ENCODE measurements around the gene DENND4A.
A peak's percentile ranks its signal among the peaks of the same experiment; 100 is the strongest.
"Not testable (repeated sequence)": the region's sequence is repeated elsewhere in the genome, so short reads cannot be mapped to it uniquely, and the experiment has no call there.

Gene DENND4A

GRCh38 chr15:65626856-65627255 lies 165.2 kb downstream of the DENND4A start:
- DNase-seq, result no peak

- no peak for DNase-seq
These were observed 169.0 kb downstream of the DENND4A start for GRCh38 chr15:65623103-65623502.

GRCh38 chr15:65621638-65622037 lies 170.5 kb downstream of the DENND4A start, which contains the start of gene SLC24A1:
SLC24A1 (plus strand) TSS chr15:65621938; CDS start chr15:65624081, 2,143 bp downstream.
- DNase-seq, result no peak

GRCh38 chr15:65620833-65621232 lies 171.3 kb downstream of the DENND4A start:
- DNase-seq, result no peak

GRCh38 chr15:65619626-65620290 lies 172.3 kb downstream of the DENND4A start:
- no peak for DNase-seq

- DNase-seq, result no peak
These were observed 173.5 kb downstream of the DENND4A start for GRCh38 chr15:65618560-65619109.

GRCh38 chr15:65615887-65616286 lies 176.2 kb downstream of the DENND4A start:
- not testable (repeated sequence) for DNase-seq

GRCh38 chr15:65612949-65613744 lies 178.9 kb downstream of the DENND4A start:
- DNase-seq, result no peak

- DNase-seq, result no peak
These were observed 179.5 kb downstream of the DENND4A start for GRCh38 chr15:65612616-65612946.

- DNase-seq, result no peak
These were observed 180.0 kb downstream of the DENND4A start for GRCh38 chr15:65611888-65612615.

- peak; percentile 92 for DNase-seq
These were observed 181.0 kb downstream of the DENND4A start, which contains the start of gene INTS14 for GRCh38 chr15:65610871-65611718. INTS14 (minus strand) TSS chr15:65611131; CDS start chr15:65607380, 3,751 bp downstream.
